Thyroid gland (tissue), 4 donors: ENCODE measurements around the gene IFTAP.

Source experiments
- CTCF ChIP-seq, 6 experiments: fragments of 200-600 bp in 3 of 6; fragments of 450-650 bp in 3 of 6; sonication (generic) in 3 of 6; IDR thresholded peaks; one replicate each; pipeline ENCODE4 v1.5.1; 2016 to 2019; ENCODE audit warnings: antibody characterized with exemption in 6 of 6, mild to moderate bottlenecking in 2 of 6, inconsistent platforms in 1 of 6, moderate library complexity in 1 of 6
- POLR2A ChIP-seq, 2 donors: fragments of 450-650 bp; IDR thresholded peaks; one replicate each; pipeline ENCODE4 v1.6.1; 2017; ENCODE audit warnings: antibody characterized with exemption in 2 of 2, mild to moderate bottlenecking in 2 of 2, moderate library complexity in 1 of 2

DNA sequence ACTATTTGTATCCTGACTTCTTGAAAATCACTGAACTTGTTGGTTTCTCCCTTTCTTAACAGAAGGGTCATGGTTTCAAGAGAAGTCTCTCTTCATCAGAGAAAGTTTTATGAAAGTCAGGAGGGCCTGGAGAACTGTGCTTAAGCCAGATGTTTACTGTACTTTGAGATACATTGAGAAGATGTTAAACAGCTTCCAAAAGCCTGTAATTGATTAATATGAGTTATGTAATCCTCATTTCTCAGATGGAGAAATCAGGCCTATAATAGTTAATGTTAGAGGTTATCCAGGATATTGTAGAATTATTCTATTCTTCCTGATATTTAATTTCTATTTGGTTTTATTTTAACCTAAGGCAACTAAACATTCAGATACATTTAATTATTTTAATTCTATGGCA lies 100.8 kb downstream of the IFTAP start:
- TF ChIP-seq CTCF (IDR thresholded peaks at IDR 0.05): no peak
- TF ChIP-seq POLR2A (IDR thresholded peaks at IDR 0.05): no peak
